ENCODE data around the gene ZP3.

DNA sequence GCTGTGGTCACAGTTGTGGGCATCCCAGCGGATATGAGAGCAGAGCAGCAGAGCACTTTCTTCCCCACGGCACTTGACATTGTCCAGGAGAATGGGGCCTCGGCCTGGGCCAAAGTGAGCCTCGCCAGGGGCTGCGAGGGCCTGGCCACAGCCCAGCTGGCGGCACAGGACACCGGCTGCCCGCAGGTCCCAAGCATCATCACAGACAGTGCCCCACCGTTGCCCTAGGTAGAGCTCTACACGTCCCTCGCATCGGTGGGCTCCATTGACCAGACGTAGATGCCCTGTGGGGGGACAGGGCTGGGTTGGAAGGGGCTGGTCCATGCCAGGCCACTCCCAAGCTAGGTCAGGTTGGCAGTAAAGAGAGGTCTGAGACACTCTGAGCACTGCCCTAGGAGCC is 34.7 kb upstream of the ZP3 start:
- TF ChIP-seq, protein P1, sequence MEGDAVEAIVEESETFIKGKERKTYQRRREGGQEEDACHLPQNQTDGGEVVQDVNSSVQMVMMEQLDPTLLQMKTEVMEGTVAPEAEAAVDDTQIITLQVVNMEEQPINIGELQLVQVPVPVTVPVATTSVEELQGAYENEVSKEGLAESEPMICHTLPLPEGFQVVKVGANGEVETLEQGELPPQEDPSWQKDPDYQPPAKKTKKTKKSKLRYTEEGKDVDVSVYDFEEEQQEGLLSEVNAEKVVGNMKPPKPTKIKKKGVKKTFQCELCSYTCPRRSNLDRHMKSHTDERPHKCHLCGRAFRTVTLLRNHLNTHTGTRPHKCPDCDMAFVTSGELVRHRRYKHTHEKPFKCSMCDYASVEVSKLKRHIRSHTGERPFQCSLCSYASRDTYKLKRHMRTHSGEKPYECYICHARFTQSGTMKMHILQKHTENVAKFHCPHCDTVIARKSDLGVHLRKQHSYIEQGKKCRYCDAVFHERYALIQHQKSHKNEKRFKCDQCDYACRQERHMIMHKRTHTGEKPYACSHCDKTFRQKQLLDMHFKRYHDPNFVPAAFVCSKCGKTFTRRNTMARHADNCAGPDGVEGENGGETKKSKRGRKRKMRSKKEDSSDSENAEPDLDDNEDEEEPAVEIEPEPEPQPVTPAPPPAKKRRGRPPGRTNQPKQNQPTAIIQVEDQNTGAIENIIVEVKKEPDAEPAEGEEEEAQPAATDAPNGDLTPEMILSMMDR (IDR thresholded peaks at IDR 0.05; ENCODE audit: low read length), result no peak
- TF ChIP-seq EZH2phosphoT487 (IDR thresholded peaks at IDR 0.05; ENCODE audit: low read length), result no peak

All from MM.1S (cell line).